Pancreas (tissue), 10 donors: Measurements from ENCODE around the gene HJURP. TPM values are rescaled to one million over a fixed set of nuclear protein-coding genes. Genes with fewer than 3 reads are reported as not detected.

Experiments
- ATAC-seq, 4 donors: fragments of 200-7000 bp; cut with Tn5 transposase; one replicate each; pipeline versions ENCODE4 v1.8.0 to v1.9.1; 2020; ENCODE audit warnings: mild to moderate bottlenecking in 4 of 4, moderate library complexity in 4 of 4
- DNase-seq, 6 donors: peaks; one replicate each; pipeline ENCODE4 v3.0.0-alpha.2; 2020
- FAIRE-seq: peaks from 2 replicates; lab custom pipeline; 2012; peaks lifted over from hg19 to GRCh38; lab: Jason Lieb, UNC
- H3K27ac ChIP-seq, 4 donors: fragments of 200-600 bp; sonication (generic); 1 replicate in 3 of 4; 2 replicates in 1 of 4; pipeline versions ENCODE4 v1.5.0 to v1.8.0; 2020
- H3K27me3 ChIP-seq, 4 donors: fragments of 200-600 bp; one replicate each; pipeline ENCODE4 v1.8.0; 2021
- H3K36me3 ChIP-seq, 3 donors: fragments of 200-600 bp; sonication (generic) in 1 of 3; one replicate each; pipeline versions ENCODE4 v1.5.0 to v1.8.0; 2020 to 2021
- H3K4me1 ChIP-seq, 3 donors: fragments of 200-600 bp; one replicate each; pipeline ENCODE4 v1.8.0; 2021
- H3K4me3 ChIP-seq, 4 donors: fragments of 200-600 bp; sonication (generic) in 2 of 4; one replicate each; pipeline versions ENCODE4 v1.5.0 to v1.8.0; 2020 to 2021
- H3K9me3 ChIP-seq, 4 donors: fragments of 200-600 bp; one replicate each; pipeline ENCODE4 v1.8.0; 2021
- CTCF ChIP-seq, 4 donors: fragments of 200-600 bp; sonication (generic) in 3 of 4; IDR thresholded peaks; one replicate each; pipeline versions ENCODE4 v1.5.0 to v1.8.0; 2021; ENCODE audit warnings: antibody characterized with exemption in 4 of 4
- WGBS, 2 donors: extraction: QIAGEN DNeasy Blood & Tissue Kit; methylation state at CpG; one replicate each; pipeline ENCODE4 v1.1.7; 2013; 5-methylcytosine and 5-hydroxymethylcytosine counted together
- intact Hi-C, 3 donors: fragments of 100-400 bp; cut with DNase I; formaldehyde crosslinking; loops; one replicate each; pipeline versions ENCODE4 v1.11.1 to v1.14.2; 2022
- polyA plus RNA-seq, 2 donors: library from polyadenylated mRNA; stranded (reverse); fragments of 200-250 nt; gene quantifications; one replicate each; pipeline ENCODE4 v1.2.3, GENCODE V29; 2013
- total RNA-seq, 6 donors: library from RNA; stranded (reverse); fragmentation: NEBNext Ultra II Directional in 4 of 6; extraction: Animal tissue kit (Norgen Biotek cat#: 25700) in 4 of 6; gene quantifications; one replicate each; pipeline versions ENCODE4 v1.2.1 to v1.2.4, GENCODE V29; 2021 to 2023
- donor health status: healthy with polysubstance abuse.
- donor health status: DM: no; HTN: no; CAD: no; lungs with moderate emphysema.
- donor health status: DM: no; HTN: no; CAD: no.
- donor health status: control.
- donor health status: control.
- donor health status: Bipolar disorder and iron deficiency.
- donor health status: DM: yes; HTN: yes; CAD: no.
- donor health status: DM: no; HTN: no; CAD: no.
- donor health status: DM: no; HTN: no; CAD: no.
- donor health status: DM: yes; HTN: yes; CAD: no.

Gene HJURP
- total and polyA plus RNA-seq, 8 donors, result 0.16 to 1.2 (median 0.47) TPM; not detected in 3

GRCh38 chr2:233802132-233802815 is 52.1 kb downstream of the HJURP start:
- ATAC-seq (no peak), DNase-seq (peak in 1 of 6 donors; percentile 15), FAIRE-seq (no peak)
- intact Hi-C loops, result no loop called here
- Histone ChIP-seq H3K27ac (no peak overlapping the region), H3K4me3 (no peak overlapping the region), H3K36me3 (no peaks in the 10 kb centered on the region), H3K27me3 (no peaks in the 10 kb centered on the region), H3K4me1 (no peaks in the 10 kb centered on the region), H3K9me3 (no peaks in the 10 kb centered on the region)
- 58 to 60% methylated on average over 3 of the region's 3 CpGs for WGBS, 2 donors
- no peak for TF ChIP-seq CTCF (IDR thresholded peaks at IDR 0.05)

GRCh38 chr2:233801357-233802131 is 52.8 kb downstream of the HJURP start:
- Histone ChIP-seq H3K27me3 (no peaks in the 10 kb centered on the region), H3K27ac (no peak overlapping the region), H3K9me3 (no peaks in the 10 kb centered on the region), H3K36me3 (no peaks in the 10 kb centered on the region), H3K4me1 (no peaks in the 10 kb centered on the region), H3K4me3 (no peak overlapping the region)
- intact Hi-C loops, result no loop called here
- ATAC-seq, result no peak
- FAIRE-seq, result no peak
- 50 to 68% methylated on average over 9 of the region's 9 CpGs for WGBS, 2 donors
- peak in 1 of 6 donors; percentile 6 for DNase-seq
- no peak for TF ChIP-seq CTCF (IDR thresholded peaks at IDR 0.05)

- 67 to 76% methylated on average over 7 of the region's 7 CpGs for WGBS, 2 donors
- TF ChIP-seq CTCF (IDR thresholded peaks at IDR 0.05), result no peak
- FAIRE-seq (no peak), DNase-seq (peak in 1 of 6 donors; percentile 30), ATAC-seq (no peak)
- no peaks in the 10 kb centered on the region for H3K27me3 ChIP-seq
- H3K4me1 ChIP-seq, result no peaks in the 10 kb centered on the region
- no peaks in the 10 kb centered on the region for H3K9me3 ChIP-seq
- no peak overlapping the region for H3K27ac ChIP-seq
- intact Hi-C loops, result no loop called here
- no peaks in the 10 kb centered on the region for H3K36me3 ChIP-seq
- H3K4me3 ChIP-seq, result no peak overlapping the region
These were observed 54.1 kb downstream of the HJURP start for GRCh38 chr2:233800208-233800607.

- no peaks in the 10 kb centered on the region for H3K36me3 ChIP-seq
- 46 to 74% methylated on average over 5 of the region's 5 CpGs for WGBS, 2 donors
- no peak for TF ChIP-seq CTCF (IDR thresholded peaks at IDR 0.05)
- no peak overlapping the region for H3K27ac ChIP-seq
- intact Hi-C loops, result no loop called here
- no peaks in the 10 kb centered on the region for H3K9me3 ChIP-seq
- DNase-seq (peak in 1 of 6 donors; percentile 17), FAIRE-seq (no peak), ATAC-seq (no peak)
- no peaks in the 10 kb centered on the region for H3K27me3 ChIP-seq
- no peak overlapping the region for H3K4me3 ChIP-seq
- H3K4me1 ChIP-seq, result no peaks in the 10 kb centered on the region
These were observed 54.6 kb downstream of the HJURP start for GRCh38 chr2:233799716-233800115.
